Mucosa of rectum (tissue), 2 donors: ENCODE data around the gene THSD8.

Source experiments
- H3K27ac ChIP-seq, 2 donors: one replicate each; pipeline ENCODE4 v1.7.0; 2013; ENCODE audit warnings: inconsistent platforms in 2 of 2, low read depth in 2 of 2, low read length in 2 of 2
- H3K27me3 ChIP-seq, 2 donors: one replicate each; pipeline ENCODE4 v1.7.0; 2013; ENCODE audit warnings: low read length in 2 of 2; ENCODE audit not compliant: control insufficient read depth in 2 of 2, insufficient read depth in 2 of 2
- H3K36me3 ChIP-seq, 2 donors: one replicate each; pipeline ENCODE4 v1.7.0; 2013; ENCODE audit warnings: low read length in 2 of 2; ENCODE audit not compliant: control insufficient read depth in 2 of 2, insufficient read depth in 2 of 2
- H3K4me1 ChIP-seq, 2 donors: one replicate each; pipeline ENCODE4 v1.7.0; 2013; ENCODE audit warnings: low read length in 2 of 2, mild to moderate bottlenecking in 1 of 2; ENCODE audit not compliant: control insufficient read depth in 2 of 2, insufficient read depth in 2 of 2
- H3K4me3 ChIP-seq, 2 donors: one replicate each; pipeline ENCODE4 v1.7.0; 2013; ENCODE audit warnings: low read length in 2 of 2
- H3K9ac ChIP-seq, 2 donors: one replicate each; pipeline ENCODE4 v1.7.0; 2013; ENCODE audit warnings: low read length in 2 of 2, low read depth in 1 of 2, mild to moderate bottlenecking in 1 of 2
- H3K9me3 ChIP-seq, 2 donors: one replicate each; pipeline ENCODE4 v1.7.0; 2013; ENCODE audit warnings: low read length in 2 of 2; ENCODE audit not compliant: control insufficient read depth in 2 of 2
- donor health status: healthy.
- donor health status: Normal muscosa, but diverticular disease.

THSD8 gene

GRCh38 chr19:12821761-12822160, 19.9 kb downstream of the THSD8 start:
- Histone ChIP-seq H3K36me3 (no peaks in the 10 kb centered on the region), H3K9ac (no peak overlapping the region), H3K4me3 (no peak overlapping the region)

DNA sequence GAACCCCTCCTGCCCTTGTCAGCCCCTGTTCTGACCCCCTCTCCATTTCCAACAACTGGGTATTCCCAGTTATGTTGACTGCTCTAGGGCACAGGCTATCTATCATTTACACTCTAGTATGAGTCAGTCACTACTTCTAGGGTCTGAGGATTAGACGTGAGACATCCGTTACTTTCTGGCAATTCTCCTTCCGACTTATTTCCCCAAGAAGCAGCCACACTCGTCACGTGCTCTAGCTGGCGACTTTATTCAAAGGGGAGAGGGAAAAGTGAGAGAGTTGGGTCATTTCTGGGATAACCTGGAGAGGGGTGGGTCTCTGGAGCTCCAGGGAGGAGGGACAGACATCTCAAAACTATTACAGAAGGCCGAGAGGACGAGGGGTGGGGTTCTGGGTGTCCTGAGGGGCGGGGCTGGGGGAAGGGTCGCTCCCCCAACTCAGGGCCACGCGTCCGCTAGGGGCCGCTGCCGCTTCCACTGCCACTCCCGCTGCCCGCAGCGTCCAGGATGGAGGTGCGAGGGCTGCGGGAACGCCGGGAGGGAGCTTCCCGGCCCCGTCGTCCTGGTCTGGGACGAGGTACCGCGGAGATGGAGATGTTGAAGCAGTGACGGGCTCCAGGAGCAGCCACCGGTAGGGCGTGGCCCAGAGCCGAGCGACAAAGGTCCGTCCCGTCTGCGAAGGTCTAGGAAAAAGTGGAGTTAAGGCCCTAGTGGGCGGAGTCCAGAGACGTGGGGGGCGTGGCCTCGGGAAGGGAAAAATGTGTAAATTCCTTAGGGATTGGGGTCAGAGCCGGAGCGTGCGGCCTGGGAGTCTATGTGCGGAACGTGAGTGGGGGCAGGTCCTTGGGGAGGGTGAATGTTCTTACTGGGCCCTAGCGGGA, 23.6 kb downstream of the THSD8 start:
- Histone ChIP-seq H3K36me3 (no peaks in the 10 kb centered on the region), H3K4me3 (no peak overlapping the region), H3K27me3 (peaks cover 14 to 17% of the 10 kb centered on the region in 2 donors)

More at GRCh38 chr19:12821761-12822160, 19.9 kb downstream of the THSD8 start:
- Histone ChIP-seq H3K27me3 (peaks cover 5 to 8% of the 10 kb centered on the region in 2 donors), H3K27ac (no peak overlapping the region), H3K4me1 (peaks cover 0 to 2% of the 10 kb centered on the region in 2 donors), H3K9me3 (no peaks in the 10 kb centered on the region)

GRCh38 chr19:12828494-12828893, 26.6 kb downstream of the THSD8 start:
- Histone ChIP-seq H3K9ac (no peak overlapping the region), H3K27me3 (peaks cover 28 to 37% of the 10 kb centered on the region in 2 donors), H3K36me3 (no peaks in the 10 kb centered on the region), H3K9me3 (no peaks in the 10 kb centered on the region), H3K27ac (no peak overlapping the region), H3K4me3 (no peak overlapping the region), H3K4me1 (peaks cover 0 to 7% of the 10 kb centered on the region in 2 donors)

More for the DNA sequence above, 23.6 kb downstream of the THSD8 start:
- H3K4me1 ChIP-seq, result peaks cover 0 to 2% of the 10 kb centered on the region in 2 donors
- H3K9ac ChIP-seq, result no peak overlapping the region
- H3K9me3 ChIP-seq, result no peaks in the 10 kb centered on the region
- H3K27ac ChIP-seq, result no peak overlapping the region

- H3K36me3 ChIP-seq, result no peaks in the 10 kb centered on the region
- H3K4me1 ChIP-seq, result peaks cover 0 to 8% of the 10 kb centered on the region in 2 donors
- no peak overlapping the region for H3K27ac ChIP-seq
- H3K9ac ChIP-seq, result no peak overlapping the region
- H3K27me3 ChIP-seq, result peaks cover 54 to 60% of the 10 kb centered on the region in 2 donors
- no peaks in the 10 kb centered on the region for H3K9me3 ChIP-seq
- H3K4me3 ChIP-seq, result no peak overlapping the region
These were observed 31.5 kb downstream of the THSD8 start for GRCh38 chr19:12833418-12833737.

DNA sequence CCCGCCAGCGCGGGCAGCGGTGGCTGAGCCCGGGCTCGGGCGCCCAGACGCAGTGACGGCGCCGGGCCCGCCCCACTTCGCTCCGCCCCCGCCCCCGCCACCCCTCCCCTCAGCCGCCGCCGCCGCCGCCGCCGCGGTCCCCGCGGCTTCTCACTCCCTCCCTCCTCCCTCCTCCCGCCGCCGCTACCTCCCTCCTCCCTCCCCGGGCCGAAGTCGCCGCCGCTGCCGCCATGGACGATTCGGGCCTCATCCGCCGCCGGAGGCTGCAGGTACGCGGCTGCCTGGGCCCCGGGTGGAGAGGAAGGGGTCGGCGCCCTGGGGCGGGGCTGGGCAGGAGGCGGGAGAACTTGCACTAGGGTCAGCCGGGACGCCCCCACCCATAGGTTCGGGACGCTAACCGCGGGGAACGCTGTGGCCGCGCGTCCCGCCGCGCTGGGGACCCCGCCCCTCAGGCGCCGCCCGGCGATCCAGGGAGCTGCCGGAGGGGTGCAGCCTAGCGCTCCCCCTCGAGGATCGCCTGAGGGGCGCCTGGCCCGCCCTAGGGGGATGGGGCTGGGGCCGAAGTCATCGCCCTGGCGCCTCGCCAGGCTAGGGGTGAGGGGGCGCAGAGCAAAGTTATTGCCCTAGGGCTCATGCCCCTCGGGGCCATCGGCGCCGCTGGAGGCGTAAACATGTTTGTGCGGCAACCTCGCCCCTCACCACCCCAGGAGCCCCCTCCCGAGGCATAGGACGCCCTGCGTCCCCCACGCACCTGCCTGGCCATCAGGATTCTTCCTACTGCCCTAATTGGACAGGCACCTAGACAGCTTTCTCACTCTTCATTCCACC, 32.1 kb downstream of the THSD8 start:
- Histone ChIP-seq H3K9ac (no peak overlapping the region), H3K9me3 (no peaks in the 10 kb centered on the region), H3K27me3 (peaks cover 55 to 60% of the 10 kb centered on the region in 2 donors), H3K4me3 (peak overlapping the region in 1 of 2 donors; percentile 27), H3K36me3 (no peaks in the 10 kb centered on the region), H3K4me1 (peaks cover 0 to 10% of the 10 kb centered on the region in 2 donors), H3K27ac (no peak overlapping the region)

DNA sequence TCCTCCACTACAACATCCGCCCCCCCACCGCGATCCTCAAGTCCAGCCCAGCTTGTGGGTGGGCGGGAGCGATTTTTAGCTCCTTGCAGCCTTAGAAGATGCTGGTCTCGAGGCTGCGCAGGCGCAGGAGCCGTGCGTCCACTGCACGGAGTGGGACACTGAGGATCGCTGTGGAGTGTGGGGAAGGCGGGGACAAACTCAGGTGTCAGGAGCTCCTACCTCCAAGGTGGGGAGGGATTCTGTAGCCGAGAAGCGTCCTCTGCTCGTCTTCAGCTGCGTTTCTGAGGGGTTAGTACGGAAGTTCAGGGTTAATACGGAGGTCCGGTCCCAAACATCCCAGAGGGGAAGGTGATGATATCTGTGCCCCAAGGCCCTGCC, 32.7 kb downstream of the THSD8 start, which contains the start of gene RTBDN:
Gene RTBDN (minus strand): TSS at position 14 of the 378 bp plus-strand sequence. CDS start 4,600 bp downstream, outside the sequence.
- Histone ChIP-seq H3K36me3 (no peaks in the 10 kb centered on the region), H3K9me3 (no peaks in the 10 kb centered on the region), H3K9ac (no peak within 1 kb of the TSS), H3K27me3 (peaks cover 61 to 64% of the 10 kb centered on the region in 2 donors), H3K4me3 (peak within 1 kb of the TSS in 1 of 2 donors; percentile 27), H3K4me1 (peaks cover 0 to 10% of the 10 kb centered on the region in 2 donors), H3K27ac (no peak within 1 kb of the TSS)

GRCh38 chr19:12834976-12835757, 33.3 kb downstream of the THSD8 start:
- Histone ChIP-seq H3K27ac (no peak overlapping the region), H3K9me3 (no peaks in the 10 kb centered on the region), H3K36me3 (no peaks in the 10 kb centered on the region), H3K4me1 (peaks cover 0 to 10% of the 10 kb centered on the region in 2 donors), H3K9ac (no peak overlapping the region), H3K27me3 (peaks cover 62 to 66% of the 10 kb centered on the region in 2 donors), H3K4me3 (no peak overlapping the region)

- H3K4me3 ChIP-seq, result no peak overlapping the region
- no peaks in the 10 kb centered on the region for H3K36me3 ChIP-seq
- no peak overlapping the region for H3K9ac ChIP-seq
- H3K9me3 ChIP-seq, result no peaks in the 10 kb centered on the region
- peaks cover 72% of the 10 kb centered on the region in 2 donors for H3K27me3 ChIP-seq
- no peak overlapping the region for H3K27ac ChIP-seq
- H3K4me1 ChIP-seq, result peaks cover 7 to 12% of the 10 kb centered on the region in 2 donors
These were observed 34.6 kb downstream of the THSD8 start for GRCh38 chr19:12836529-12836863.

DNA sequence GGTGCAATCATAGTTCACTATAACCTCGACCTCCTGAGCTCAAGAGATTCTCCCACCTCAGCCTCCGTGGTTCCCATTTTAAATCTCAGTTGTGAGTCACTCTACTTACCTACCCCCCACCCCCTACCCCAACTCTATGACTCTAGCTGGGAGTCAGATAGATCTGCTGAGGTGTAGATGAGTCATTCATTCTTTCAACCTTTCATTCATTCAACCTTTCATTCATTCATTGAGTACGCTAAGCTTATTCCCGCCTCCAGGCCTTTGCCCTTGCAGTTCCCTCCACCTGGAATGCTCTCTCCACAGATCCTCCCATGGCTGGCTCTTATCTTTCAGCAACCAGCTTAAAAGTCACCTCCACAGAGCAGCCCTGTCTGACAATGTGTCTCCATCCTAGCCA, 35.4 kb downstream of the THSD8 start:
- Histone ChIP-seq H3K4me1 (peaks cover 7 to 12% of the 10 kb centered on the region in 2 donors), H3K27me3 (peaks cover 70 to 74% of the 10 kb centered on the region in 2 donors)

More for the DNA sequence above, 35.4 kb downstream of the THSD8 start:
- no peak overlapping the region for H3K4me3 ChIP-seq
- no peak overlapping the region for H3K9ac ChIP-seq
- H3K36me3 ChIP-seq, result no peaks in the 10 kb centered on the region
- no peaks in the 10 kb centered on the region for H3K9me3 ChIP-seq
- no peak overlapping the region for H3K27ac ChIP-seq
